Osteoblast (primary cell): Measurements from ENCODE around the gene NIPAL1. TPM values are rescaled to one million over a fixed set of nuclear protein-coding genes. Genes with fewer than 3 reads are reported as not detected.

ENCODE experiments used
- DNase-seq: peaks from one replicate; pipeline ENCODE4 v3.0.0; 2011; ENCODE audit warnings: low spot score, mixed read lengths; ENCODE audit not compliant: insufficient read length; ENCODE audit errors: missing footprints
- H2AFZ ChIP-seq: 2 replicates; pipeline ENCODE4 v1.6.0; 2011; ENCODE audit warnings: mild to moderate bottlenecking, low read length
- H3K27ac ChIP-seq: 2 replicates; pipeline ENCODE4 v1.5.1; 2011; ENCODE audit warnings: mild to moderate bottlenecking, low read depth, low read length, moderate library complexity
- H3K27me3 ChIP-seq: 2 replicates; pipeline ENCODE4 v1.6.0; 2012; ENCODE audit warnings: mild to moderate bottlenecking, control low read depth, inconsistent platforms, low read length, moderate library complexity; ENCODE audit not compliant: insufficient read depth
- H3K36me3 ChIP-seq: 2 replicates; pipeline ENCODE4 v1.5.1; 2011; ENCODE audit warnings: mild to moderate bottlenecking, low read length, control low read depth, moderate library complexity; ENCODE audit not compliant: insufficient read depth
- H3K4me1 ChIP-seq: 2 replicates; pipeline ENCODE4 v1.5.1; 2011; ENCODE audit warnings: mild to moderate bottlenecking, low read length, control low read depth, moderate library complexity; ENCODE audit not compliant: insufficient read depth
- H3K4me2 ChIP-seq: 2 replicates; pipeline ENCODE4 v1.6.0; 2011; ENCODE audit warnings: mild to moderate bottlenecking, low read length; ENCODE audit not compliant: insufficient read depth
- H3K4me3 ChIP-seq: fragments of 200-600 bp; sonication (generic); 3 replicates; pipeline ENCODE4 v1.5.1; 2012; ENCODE audit warnings: mild to moderate bottlenecking, low read length, inconsistent platforms; ENCODE audit not compliant: insufficient read depth
- H3K79me2 ChIP-seq: 2 replicates; pipeline ENCODE4 v1.6.0; 2012; ENCODE audit warnings: mild to moderate bottlenecking, low read length, control low read depth, inconsistent platforms; ENCODE audit not compliant: insufficient read depth
- H3K9me3 ChIP-seq: 2 replicates; pipeline ENCODE4 v1.5.1; 2011; ENCODE audit warnings: low read depth, low read length, control low read depth
- H4K20me1 ChIP-seq: 2 replicates; pipeline ENCODE4 v1.6.0; 2012; ENCODE audit warnings: mild to moderate bottlenecking, low read length, control low read depth; ENCODE audit not compliant: insufficient read depth
- total RNA-seq: library from RNA; depleted of rRNA; stranded (reverse); fragments of >200 nt; gene quantifications from 2 replicates; pipeline ENCODE4 v1.2.3, GENCODE V29; 2012
- TF ChIP-seq, protein P1 (sequence below): IDR thresholded peaks from 2 replicates; pipeline ENCODE4 v1.5.1; 2011; ENCODE audit warnings: mild to moderate bottlenecking, low read depth, low read length, moderate library complexity; ENCODE audit errors: extremely low read depth

NIPAL1 gene
- total RNA-seq, 1 donor, result under 0.01 TPM

DNA sequence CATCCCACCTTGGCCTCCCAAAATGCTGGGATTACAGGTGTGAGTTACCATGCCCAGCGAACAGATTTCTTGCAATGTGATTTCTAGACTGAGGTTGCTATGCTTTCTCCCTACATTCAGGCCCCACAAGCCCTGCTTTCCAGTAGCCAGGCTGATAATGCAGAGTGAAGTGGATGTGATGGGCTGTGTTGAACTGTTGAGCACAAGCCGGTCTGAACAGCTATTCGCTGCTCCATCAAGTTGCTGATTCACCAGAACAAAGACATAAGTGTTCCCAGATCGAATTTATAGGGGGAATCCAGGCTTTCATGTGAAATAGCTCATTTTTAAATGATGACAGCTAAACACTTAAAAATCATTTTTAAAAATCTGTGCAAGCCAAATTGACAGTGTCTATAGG is 8.0 kb downstream of the NIPAL1 start:
- Histone ChIP-seq H3K36me3 (no peaks in the 10 kb centered on the region), H3K4me2 (no peak overlapping the region), H3K9me3 (no peaks in the 10 kb centered on the region), H2AFZ (no peak overlapping the region), H3K79me2 (no peaks in the 10 kb centered on the region), H3K4me3 (no peak overlapping the region), H4K20me1 (no peaks in the 10 kb centered on the region), H3K27ac (no peak overlapping the region), H3K27me3 (no peaks in the 10 kb centered on the region), H3K4me1 (no peaks in the 10 kb centered on the region)
- DNase-seq, result no peak
- TF ChIP-seq, protein P1, sequence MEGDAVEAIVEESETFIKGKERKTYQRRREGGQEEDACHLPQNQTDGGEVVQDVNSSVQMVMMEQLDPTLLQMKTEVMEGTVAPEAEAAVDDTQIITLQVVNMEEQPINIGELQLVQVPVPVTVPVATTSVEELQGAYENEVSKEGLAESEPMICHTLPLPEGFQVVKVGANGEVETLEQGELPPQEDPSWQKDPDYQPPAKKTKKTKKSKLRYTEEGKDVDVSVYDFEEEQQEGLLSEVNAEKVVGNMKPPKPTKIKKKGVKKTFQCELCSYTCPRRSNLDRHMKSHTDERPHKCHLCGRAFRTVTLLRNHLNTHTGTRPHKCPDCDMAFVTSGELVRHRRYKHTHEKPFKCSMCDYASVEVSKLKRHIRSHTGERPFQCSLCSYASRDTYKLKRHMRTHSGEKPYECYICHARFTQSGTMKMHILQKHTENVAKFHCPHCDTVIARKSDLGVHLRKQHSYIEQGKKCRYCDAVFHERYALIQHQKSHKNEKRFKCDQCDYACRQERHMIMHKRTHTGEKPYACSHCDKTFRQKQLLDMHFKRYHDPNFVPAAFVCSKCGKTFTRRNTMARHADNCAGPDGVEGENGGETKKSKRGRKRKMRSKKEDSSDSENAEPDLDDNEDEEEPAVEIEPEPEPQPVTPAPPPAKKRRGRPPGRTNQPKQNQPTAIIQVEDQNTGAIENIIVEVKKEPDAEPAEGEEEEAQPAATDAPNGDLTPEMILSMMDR, result no peak

DNA sequence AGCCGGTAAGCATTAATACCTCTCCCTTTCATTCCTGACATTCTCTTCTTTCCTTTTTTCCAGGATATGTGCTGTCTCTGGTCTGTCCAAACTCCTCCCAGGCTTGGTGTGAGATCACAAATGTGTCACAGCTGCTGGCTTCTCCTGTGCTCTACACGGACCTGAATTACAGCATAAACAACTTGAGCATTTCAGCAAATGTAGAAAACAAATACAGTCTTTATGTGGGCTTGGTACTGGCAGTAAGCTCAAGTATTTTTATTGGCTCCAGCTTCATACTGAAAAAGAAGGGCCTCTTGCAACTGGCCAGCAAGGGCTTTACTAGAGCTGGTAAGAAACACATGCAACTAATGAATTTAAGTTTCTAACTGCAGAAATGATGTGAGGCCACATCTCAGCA is 8.4 kb downstream of the NIPAL1 start:
- no peaks in the 10 kb centered on the region for H3K36me3 ChIP-seq
- no peak overlapping the region for H3K27ac ChIP-seq
- H3K79me2 ChIP-seq, result no peaks in the 10 kb centered on the region
- H4K20me1 ChIP-seq, result no peaks in the 10 kb centered on the region
- H3K27me3 ChIP-seq, result no peaks in the 10 kb centered on the region
- no peak overlapping the region for H3K4me3 ChIP-seq
- TF ChIP-seq, protein P1, result no peak
- no peaks in the 10 kb centered on the region for H3K4me1 ChIP-seq
- no peak overlapping the region for H2AFZ ChIP-seq
- H3K9me3 ChIP-seq, result no peaks in the 10 kb centered on the region
- peak; percentile 59 for DNase-seq
- no peak overlapping the region for H3K4me2 ChIP-seq

DNA sequence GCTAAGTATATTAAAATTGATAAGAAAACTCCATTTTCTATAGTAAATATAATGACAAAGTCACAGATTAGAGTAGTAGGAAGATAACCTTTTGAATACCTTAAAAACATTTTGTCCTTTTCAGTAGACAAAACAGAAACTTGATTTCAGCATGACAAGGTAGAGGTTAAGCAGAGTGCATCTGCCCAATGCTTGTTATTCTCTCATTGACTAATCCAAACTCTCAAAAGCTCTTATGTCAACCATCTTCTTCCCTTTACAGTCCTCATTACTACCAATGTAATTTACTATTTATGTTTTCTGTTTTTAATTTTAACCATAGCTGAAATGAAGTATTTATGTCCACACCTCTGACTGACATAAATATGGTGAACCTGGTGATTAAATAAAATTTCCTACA is 11.1 kb downstream of the NIPAL1 start:
- no peaks in the 10 kb centered on the region for H3K4me1 ChIP-seq
- DNase-seq, result no peak
- no peak overlapping the region for H3K27ac ChIP-seq
- no peaks in the 10 kb centered on the region for H3K27me3 ChIP-seq
- no peak overlapping the region for H3K4me2 ChIP-seq
- H3K36me3 ChIP-seq, result no peaks in the 10 kb centered on the region
- H3K9me3 ChIP-seq, result no peaks in the 10 kb centered on the region
- no peak overlapping the region for H3K4me3 ChIP-seq
- no peak overlapping the region for H2AFZ ChIP-seq
- no peaks in the 10 kb centered on the region for H4K20me1 ChIP-seq
- TF ChIP-seq, protein P1, result no peak
- no peaks in the 10 kb centered on the region for H3K79me2 ChIP-seq

DNA sequence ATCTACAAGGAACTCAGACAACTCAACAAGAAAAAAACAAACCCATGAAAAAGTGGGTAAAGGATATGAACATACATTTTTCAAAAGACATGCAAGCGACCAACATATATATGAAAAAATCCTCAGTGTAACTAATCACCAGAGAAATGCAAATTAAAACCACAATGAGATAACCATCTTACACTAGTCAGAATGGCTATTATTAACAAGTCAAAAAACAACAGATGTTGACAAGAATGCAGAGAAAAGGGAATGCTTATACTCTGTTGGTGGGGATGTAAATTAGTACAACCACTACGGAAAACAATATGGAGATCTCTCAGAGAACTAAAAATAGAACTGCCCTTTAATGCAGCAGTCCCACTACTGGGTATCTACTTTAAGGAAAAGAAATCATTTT is 12.1 kb downstream of the NIPAL1 start:
- H3K27me3 ChIP-seq, result no peaks in the 10 kb centered on the region
- H3K4me3 ChIP-seq, result no peak overlapping the region
- no peak for DNase-seq
- H3K27ac ChIP-seq, result no peak overlapping the region
- no peak overlapping the region for H2AFZ ChIP-seq
- no peak overlapping the region for H3K4me2 ChIP-seq
- H3K36me3 ChIP-seq, result no peaks in the 10 kb centered on the region
- H3K9me3 ChIP-seq, result no peaks in the 10 kb centered on the region
- H4K20me1 ChIP-seq, result no peaks in the 10 kb centered on the region
- no peaks in the 10 kb centered on the region for H3K79me2 ChIP-seq
- no peaks in the 10 kb centered on the region for H3K4me1 ChIP-seq
- TF ChIP-seq, protein P1, result no peak
